PFSK-1 (cell line): ENCODE data around the gene MAPKAPK2.

Source experiments
- POLR2AphosphoS5 ChIP-seq: IDR thresholded peaks from 2 replicates; pipeline ENCODE4 v1.6.1; 2012; ENCODE audit warnings: low read depth, mild to moderate bottlenecking, control low read depth, low read length, moderate library complexity
- REST ChIP-seq, 2 experiments: IDR thresholded peaks; 2 replicates each; pipeline versions ENCODE4 v1.6.1 to v1.8.0; 2011 to 2012; ENCODE audit warnings: low read depth in 2 of 2, low read length in 2 of 2, control low read depth in 1 of 2, inconsistent platforms in 1 of 2, mild to moderate bottlenecking in 1 of 2, moderate library complexity in 1 of 2; ENCODE audit not compliant: insufficient read depth in 1 of 2
- TAF1 ChIP-seq: IDR thresholded peaks from 2 replicates; pipeline ENCODE4 v1.6.1; 2012; ENCODE audit warnings: low read length, control low read depth, borderline replicate concordance; ENCODE audit not compliant: insufficient read depth

GRCh38 chr1:206715552-206716158 is 30.9 kb downstream of the MAPKAPK2 start:
- TF ChIP-seq POLR2AphosphoS5 (no peak), TAF1 (no peak), REST (IDR thresholded peaks at IDR 0.05; ENCODE audit: insufficient read depth in 1 of 2, low read depth in 2 of 2, low read length in 2 of 2) (no peak)
